ENCODE data around the gene AMIGO1.

Gene AMIGO1

GRCh38 chr1:109467301-109467777 lies 42.2 kb downstream of the AMIGO1 start:
- Histone ChIP-seq H3K4me1 (ENCODE audit: insufficient read depth, low read length, poor library complexity, severe bottlenecking) (peaks cover 2% of the 10 kb centered on the region), H3K4me3 (ENCODE audit: low read length, poor library complexity, severe bottlenecking) (no peak overlapping the region), H4K20me1 (ENCODE audit: insufficient read depth, low read length, poor library complexity, severe bottlenecking) (no peaks in the 10 kb centered on the region), H2AFZ (ENCODE audit: low read length) (no peak overlapping the region), H3K9me2 (replicated peaks; ENCODE audit: low read depth, low read length) (no peaks in the 10 kb centered on the region), H3K27me3 (ENCODE audit: insufficient read depth, low read length, poor library complexity, severe bottlenecking) (no peaks in the 10 kb centered on the region), H3K4me2 (ENCODE audit: low read depth, low read length, poor library complexity, severe bottlenecking) (no peak overlapping the region), H3F3A (ENCODE audit: low read depth) (no peaks in the 10 kb centered on the region), H3K79me2 (ENCODE audit: insufficient read depth, low read length) (no peaks in the 10 kb centered on the region), H3K9me3 (ENCODE audit: insufficient read depth, low read depth, low read length) (no peaks in the 10 kb centered on the region), H3K36me3 (ENCODE audit: insufficient read depth, low read length) (no peaks in the 10 kb centered on the region), H3K9ac (ENCODE audit: low read depth, low read length, poor library complexity, severe bottlenecking) (no peak overlapping the region)
- no peak for TF ChIP-seq CTCF (conservative IDR thresholded peaks at IDR 0.05; ENCODE audit: low read length)
- TF ChIP-seq EZH2phosphoT487 (IDR thresholded peaks at IDR 0.05; ENCODE audit: borderline replicate concordance), result no peak

- H3K4me3 ChIP-seq (ENCODE audit: low read length, poor library complexity, severe bottlenecking), result no peak within 1 kb of the TSS
- no peak within 1 kb of the TSS for H3K4me2 ChIP-seq (ENCODE audit: low read depth, low read length, poor library complexity, severe bottlenecking)
- H3K9me2 ChIP-seq (replicated peaks; ENCODE audit: low read depth, low read length), result no peaks in the 10 kb centered on the region
- H2AFZ ChIP-seq (ENCODE audit: low read length), result no peak within 1 kb of the TSS
- H3K9me3 ChIP-seq (ENCODE audit: insufficient read depth, low read depth, low read length), result no peaks in the 10 kb centered on the region
- no peaks in the 10 kb centered on the region for H3K79me2 ChIP-seq (ENCODE audit: insufficient read depth, low read length)
- H3K27me3 ChIP-seq (ENCODE audit: insufficient read depth, low read length, poor library complexity, severe bottlenecking), result no peaks in the 10 kb centered on the region
- no peak for TF ChIP-seq CTCF (conservative IDR thresholded peaks at IDR 0.05; ENCODE audit: low read length)
- TF ChIP-seq EZH2phosphoT487 (IDR thresholded peaks at IDR 0.05; ENCODE audit: borderline replicate concordance), result no peak
- H3K36me3 ChIP-seq (ENCODE audit: insufficient read depth, low read length), result no peaks in the 10 kb centered on the region
- peaks cover 2% of the 10 kb centered on the region for H3K4me1 ChIP-seq (ENCODE audit: insufficient read depth, low read length, poor library complexity, severe bottlenecking)
- H4K20me1 ChIP-seq (ENCODE audit: insufficient read depth, low read length, poor library complexity, severe bottlenecking), result no peaks in the 10 kb centered on the region
- no peaks in the 10 kb centered on the region for H3F3A ChIP-seq (ENCODE audit: low read depth)
- no peak within 1 kb of the TSS for H3K9ac ChIP-seq (ENCODE audit: low read depth, low read length, poor library complexity, severe bottlenecking)
Measured at GRCh38 chr1:109466452-109467300, 42.9 kb downstream of the AMIGO1 start, which contains the start of gene SYPL2. Gene SYPL2, plus strand, starts transcription at chr1:109466546. Its CDS starts 298 bp downstream, at chr1:109466844.

GRCh38 chr1:109466125-109466451 lies 43.4 kb downstream of the AMIGO1 start:
- Histone ChIP-seq H2AFZ (ENCODE audit: low read length) (no peak overlapping the region), H3K9ac (ENCODE audit: low read depth, low read length, poor library complexity, severe bottlenecking) (no peak overlapping the region), H3K4me2 (ENCODE audit: low read depth, low read length, poor library complexity, severe bottlenecking) (no peak overlapping the region), H3K9me3 (ENCODE audit: insufficient read depth, low read depth, low read length) (no peaks in the 10 kb centered on the region), H3K36me3 (ENCODE audit: insufficient read depth, low read length) (no peaks in the 10 kb centered on the region), H3K4me3 (ENCODE audit: low read length, poor library complexity, severe bottlenecking) (no peak overlapping the region), H3F3A (ENCODE audit: low read depth) (no peaks in the 10 kb centered on the region), H3K27me3 (ENCODE audit: insufficient read depth, low read length, poor library complexity, severe bottlenecking) (no peaks in the 10 kb centered on the region), H4K20me1 (ENCODE audit: insufficient read depth, low read length, poor library complexity, severe bottlenecking) (no peaks in the 10 kb centered on the region), H3K79me2 (ENCODE audit: insufficient read depth, low read length) (no peaks in the 10 kb centered on the region), H3K9me2 (replicated peaks; ENCODE audit: low read depth, low read length) (no peaks in the 10 kb centered on the region), H3K4me1 (ENCODE audit: insufficient read depth, low read length, poor library complexity, severe bottlenecking) (peaks cover 2% of the 10 kb centered on the region)
- no peak for TF ChIP-seq CTCF (conservative IDR thresholded peaks at IDR 0.05; ENCODE audit: low read length)
- TF ChIP-seq EZH2phosphoT487 (IDR thresholded peaks at IDR 0.05; ENCODE audit: borderline replicate concordance), result no peak

Data from Loucy (cell line).